Fibroblast of skin of left biceps (primary cell): ENCODE results near the gene RHOXF1.
"Not testable (repeated sequence)": the region's sequence is repeated elsewhere in the genome, so short reads cannot be mapped to it uniquely, and the experiment has no call there.

ENCODE experiments used
- DNase-seq, 2 experiments: peaks; one replicate each; pipeline ENCODE4 v3.0.0-alpha.2; 2013; ENCODE audit warnings: low read depth in 2 of 2

The RHOXF1 gene

GRCh38 chrX:120115438-120115963, at the start of gene RHOXF1:
Gene RHOXF1, minus strand, starts transcription at chrX:120115913. Its CDS starts 51 bp downstream, at chrX:120115862.
- no peak for DNase-seq

GRCh38 chrX:120159086-120159485, 43.4 kb upstream of the RHOXF1 start:
- not testable (repeated sequence) for DNase-seq

DNA sequence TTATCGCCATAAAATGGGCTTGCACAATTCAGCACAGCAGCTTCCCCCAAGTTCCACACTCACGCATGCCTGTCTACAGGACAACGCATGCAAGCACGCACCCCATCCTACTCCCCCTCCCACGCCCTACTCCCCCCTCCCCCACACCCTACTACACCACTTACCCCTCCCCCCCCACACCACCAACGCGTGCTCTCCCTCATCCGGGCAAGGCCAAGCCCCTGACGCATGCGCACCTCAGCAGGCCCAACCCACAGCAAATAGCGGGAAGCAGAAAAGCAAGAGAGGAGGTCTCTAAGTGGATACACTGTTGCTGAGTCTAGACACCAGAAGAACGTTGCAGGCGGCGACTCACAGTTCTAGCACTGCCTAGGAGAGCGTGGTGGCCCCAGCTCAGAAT, 42.6 kb upstream of the RHOXF1 start, which contains the start of gene RHOXF2:
Gene RHOXF2, plus strand, starts transcription at position 301 of the 400 bp plus-strand sequence. CDS start 138 bp downstream, outside the sequence.
- not testable (repeated sequence) for DNase-seq

DNA sequence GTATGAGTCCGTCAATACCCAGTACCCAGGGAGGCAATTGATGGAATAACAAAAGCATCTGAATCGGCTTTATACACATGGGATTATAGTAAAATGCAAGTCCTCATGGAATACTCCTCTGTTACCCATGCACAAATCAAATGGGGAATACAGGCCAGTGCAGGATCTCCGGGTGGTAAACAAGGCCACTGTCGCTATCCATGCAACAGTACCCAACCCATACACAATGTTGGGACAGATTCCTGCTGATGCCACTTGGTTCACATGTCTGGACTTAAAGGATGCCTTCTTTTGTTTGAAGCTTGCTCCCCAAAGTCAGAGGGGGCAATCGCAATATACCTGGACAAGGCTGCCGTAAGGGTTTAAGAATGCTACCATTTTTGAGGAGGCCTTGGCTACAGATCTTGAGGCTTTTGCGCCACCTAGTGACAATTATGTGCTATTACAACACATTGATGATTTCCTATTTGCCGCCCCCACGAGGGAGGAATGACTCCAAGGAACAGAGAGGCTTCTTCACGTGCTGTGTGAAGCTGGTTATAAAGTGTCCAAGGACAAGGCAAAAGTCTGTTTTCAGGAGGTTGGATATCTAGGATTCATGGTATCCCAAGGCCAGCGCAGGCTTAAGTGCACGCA, 34.5 kb upstream of the RHOXF1 start:
- not testable (repeated sequence) for DNase-seq

DNA sequence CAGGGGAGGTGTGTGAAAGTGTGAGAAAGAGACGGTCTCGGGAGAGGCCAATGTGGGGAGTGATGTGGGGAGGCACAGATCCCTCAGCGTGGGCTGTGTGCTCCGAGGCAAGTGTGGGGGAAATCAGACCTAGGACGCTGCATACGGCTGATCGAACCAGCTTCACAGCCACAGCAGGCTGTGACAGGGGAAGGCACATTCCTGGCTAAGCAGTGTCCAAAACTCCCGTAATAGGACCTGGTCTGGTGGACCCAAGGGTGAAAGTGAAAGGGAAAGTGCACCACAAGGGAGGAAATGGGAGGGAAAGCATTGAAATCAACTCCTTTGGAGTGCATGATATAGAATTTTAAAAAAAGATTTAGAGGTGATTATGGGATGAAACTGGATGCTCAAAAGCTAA, 31.8 kb upstream of the RHOXF1 start:
- DNase-seq, result no peak

DNA sequence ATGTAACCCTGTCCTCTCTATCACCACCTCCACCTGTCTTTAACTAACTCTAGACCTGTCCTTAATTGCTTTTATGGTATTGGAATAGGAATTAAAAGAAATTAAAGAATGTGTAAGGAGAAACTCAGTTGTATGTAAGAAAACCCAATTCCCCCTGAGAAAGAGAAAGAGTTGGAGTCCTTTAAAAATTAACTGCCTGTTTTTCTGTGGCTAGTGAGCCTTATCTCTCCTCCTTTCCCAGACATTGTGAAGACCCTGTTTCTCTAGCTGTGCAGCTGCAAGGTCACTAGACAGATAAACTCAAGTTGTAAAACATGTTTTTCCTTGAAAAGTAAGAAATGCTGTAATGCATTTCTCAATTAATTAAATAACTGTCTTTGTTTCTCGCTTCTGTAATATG, 30.6 kb upstream of the RHOXF1 start:
- DNase-seq, result not testable (repeated sequence)

GRCh38 chrX:120145295-120145925, 29.7 kb upstream of the RHOXF1 start:
- no peak for DNase-seq

DNA sequence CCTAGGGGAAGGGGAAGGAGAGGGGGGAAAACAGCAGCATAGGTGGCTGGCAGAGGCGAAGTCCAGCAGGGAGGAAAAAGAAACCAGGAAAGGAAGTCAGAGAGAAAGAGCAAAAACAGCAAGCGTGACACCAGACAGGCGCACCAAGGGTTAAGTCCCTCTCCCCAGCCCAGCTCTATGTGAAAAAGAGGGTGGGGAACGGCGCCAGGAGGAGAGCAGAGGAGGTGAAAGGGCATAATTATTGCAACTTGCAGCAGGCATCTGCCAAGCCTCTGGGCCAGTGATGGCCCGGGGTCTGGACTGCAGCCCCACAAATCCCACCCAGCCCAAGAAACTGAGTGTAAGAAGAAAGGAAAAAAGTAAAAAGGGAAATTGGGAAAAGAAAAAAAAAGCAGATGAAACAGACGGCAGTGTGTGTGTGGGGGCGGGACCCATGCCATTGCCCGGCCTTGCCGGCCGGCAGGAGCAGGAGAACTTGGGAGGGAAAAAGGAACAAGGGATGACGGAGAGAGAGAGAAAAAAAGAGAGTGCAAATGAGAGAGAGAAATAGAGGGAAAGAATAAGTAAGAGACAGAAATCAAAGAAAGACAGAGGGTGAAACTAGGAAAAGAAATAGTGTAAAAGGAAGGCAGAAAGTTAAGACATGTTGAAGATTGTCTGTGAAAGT, 28.6 kb upstream of the RHOXF1 start:
- no peak for DNase-seq

DNA sequence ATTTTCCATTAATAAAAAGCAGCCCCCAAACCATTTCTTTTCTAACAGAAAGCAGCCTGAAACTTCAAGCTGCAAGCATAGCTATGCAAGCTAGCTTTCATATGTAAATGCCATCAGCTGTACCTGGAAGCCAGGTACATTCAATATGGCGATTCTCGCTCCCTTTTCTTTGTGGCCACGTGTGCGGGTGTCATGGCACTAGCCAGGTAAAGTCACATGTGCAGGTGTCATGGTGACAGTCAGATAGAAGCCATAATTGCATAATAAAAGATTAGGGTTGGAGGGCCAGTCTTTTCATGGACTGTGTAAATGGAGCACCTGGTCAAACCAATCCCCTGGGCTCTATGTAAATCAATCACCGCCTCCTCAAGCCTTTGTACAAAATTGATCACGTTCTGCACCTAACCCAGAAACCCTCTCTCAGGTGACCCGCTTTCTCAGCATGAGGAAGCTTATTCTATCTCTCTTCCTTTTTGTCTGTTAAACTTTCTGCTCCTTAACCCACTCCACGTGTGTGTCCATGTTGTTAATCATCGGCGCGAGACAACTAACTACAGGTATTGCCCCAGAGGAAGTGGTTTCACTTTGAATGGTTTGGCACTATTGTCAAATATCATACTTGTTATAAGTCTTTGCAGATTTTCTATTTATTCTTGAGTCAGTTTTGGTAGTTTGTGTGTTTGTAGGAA, 24.7 kb upstream of the RHOXF1 start:
- no peak for DNase-seq

DNA sequence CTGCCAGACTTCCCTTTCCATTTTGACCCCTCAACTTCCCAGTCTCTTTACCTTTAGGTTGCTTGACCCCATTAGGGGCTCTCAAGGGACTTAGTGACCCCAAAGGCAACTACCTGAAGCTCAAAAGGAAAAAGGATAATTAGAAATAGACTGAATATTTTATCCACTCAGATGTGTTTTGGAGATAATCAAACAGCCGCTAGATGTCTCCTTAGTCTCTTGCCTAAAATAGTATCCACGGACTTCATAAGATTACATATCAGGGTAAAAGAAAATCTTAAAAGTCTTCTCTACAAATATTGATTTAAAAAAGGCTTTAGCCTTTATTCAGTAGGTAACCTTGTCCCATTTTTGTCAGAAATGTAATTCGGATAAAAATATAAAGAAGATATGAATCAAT, 21.7 kb upstream of the RHOXF1 start:
- DNase-seq, result no peak

GRCh38 chrX:120136840-120137239, 21.1 kb upstream of the RHOXF1 start:
- no peak for DNase-seq

DNA sequence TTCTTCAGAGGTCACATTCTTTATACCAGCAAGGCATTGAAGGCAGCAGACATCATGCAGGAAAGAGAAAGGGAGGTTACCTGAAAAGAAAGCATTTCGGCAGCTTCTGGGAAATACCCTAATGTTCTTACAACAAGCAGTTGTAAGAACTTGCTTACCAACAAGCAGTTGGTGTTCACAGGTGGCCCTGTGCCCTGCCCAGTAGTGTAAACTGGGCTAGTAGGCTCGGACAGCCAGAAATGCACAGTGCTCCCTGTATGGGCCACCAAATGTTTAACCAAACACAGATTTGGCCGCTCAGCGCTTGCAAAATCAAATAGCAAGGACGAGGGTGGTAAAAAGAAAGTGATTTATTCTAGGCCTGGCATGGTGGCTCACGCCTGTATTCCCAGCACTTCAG, 20.4 kb upstream of the RHOXF1 start:
- no peak for DNase-seq

GRCh38 chrX:120128306-120128846, 12.7 kb upstream of the RHOXF1 start:
- DNase-seq, result not testable (repeated sequence)

GRCh38 chrX:120125444-120125843, 9.7 kb upstream of the RHOXF1 start:
- no peak for DNase-seq

- DNase-seq, result no peak
Measured at GRCh38 chrX:120120223-120120622, 4.5 kb upstream of the RHOXF1 start.

DNA sequence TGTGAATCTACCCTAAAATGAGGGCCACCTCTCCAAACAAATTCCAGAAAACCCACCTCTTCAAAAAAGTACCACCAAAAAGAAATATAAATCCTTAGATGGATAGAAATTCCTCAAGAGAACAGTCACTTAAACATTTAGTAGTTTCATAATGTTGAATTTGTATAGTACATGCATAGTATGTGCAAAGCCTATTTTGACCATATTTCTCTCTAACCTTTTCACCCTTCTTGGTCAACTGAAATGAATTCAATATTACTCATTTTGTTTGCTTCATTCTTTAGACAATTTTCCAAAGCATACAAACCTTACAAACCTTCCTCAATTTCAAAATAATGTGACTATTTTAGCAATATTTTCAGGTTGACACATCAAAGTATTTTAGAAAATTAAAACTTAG, 4.1 kb downstream of the RHOXF1 start:
- no peak for DNase-seq

GRCh38 chrX:120109378-120109777, 6.3 kb downstream of the RHOXF1 start:
- no peak for DNase-seq

DNA sequence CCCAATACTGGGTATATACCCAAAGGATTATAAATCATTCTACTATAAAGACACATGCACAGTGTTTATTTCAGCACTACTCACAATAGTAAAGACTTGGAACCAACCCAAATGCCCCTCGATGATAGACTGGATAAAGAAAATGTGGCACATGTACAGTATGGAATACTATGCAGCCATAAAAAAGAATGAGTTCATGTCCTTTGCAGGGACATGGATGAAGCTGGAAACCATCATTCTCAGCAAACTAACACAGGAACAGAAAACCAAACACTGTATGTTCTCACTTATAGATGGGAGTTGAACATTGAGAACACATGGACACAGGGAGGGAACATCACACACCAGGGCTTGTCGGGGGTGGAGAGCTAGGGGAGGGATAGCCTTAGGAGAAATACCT, 11.0 kb downstream of the RHOXF1 start:
- DNase-seq, result not testable (repeated sequence)

GRCh38 chrX:120101057-120101456, 14.7 kb downstream of the RHOXF1 start:
- DNase-seq, result not testable (repeated sequence)

DNA sequence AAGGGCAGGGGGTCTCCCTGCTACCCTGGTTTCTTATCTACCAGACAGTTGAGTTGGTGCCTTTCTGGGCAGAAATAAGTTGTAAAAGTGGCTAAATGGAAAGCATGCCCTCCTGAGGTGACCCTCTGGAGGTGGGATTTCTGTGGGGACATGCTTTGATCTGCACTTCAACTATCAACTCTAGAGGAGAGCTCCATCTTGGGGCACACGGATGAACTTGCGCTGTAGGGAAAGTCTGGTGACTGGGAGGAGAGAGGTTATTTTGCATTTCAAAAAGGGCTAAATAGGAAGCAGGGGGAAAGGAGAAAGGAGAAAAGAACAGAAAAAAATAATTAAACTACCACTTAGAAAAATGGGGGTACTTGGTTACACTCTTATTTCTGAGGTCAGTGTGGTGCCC, 25.5 kb downstream of the RHOXF1 start:
- no peak for DNase-seq

DNA sequence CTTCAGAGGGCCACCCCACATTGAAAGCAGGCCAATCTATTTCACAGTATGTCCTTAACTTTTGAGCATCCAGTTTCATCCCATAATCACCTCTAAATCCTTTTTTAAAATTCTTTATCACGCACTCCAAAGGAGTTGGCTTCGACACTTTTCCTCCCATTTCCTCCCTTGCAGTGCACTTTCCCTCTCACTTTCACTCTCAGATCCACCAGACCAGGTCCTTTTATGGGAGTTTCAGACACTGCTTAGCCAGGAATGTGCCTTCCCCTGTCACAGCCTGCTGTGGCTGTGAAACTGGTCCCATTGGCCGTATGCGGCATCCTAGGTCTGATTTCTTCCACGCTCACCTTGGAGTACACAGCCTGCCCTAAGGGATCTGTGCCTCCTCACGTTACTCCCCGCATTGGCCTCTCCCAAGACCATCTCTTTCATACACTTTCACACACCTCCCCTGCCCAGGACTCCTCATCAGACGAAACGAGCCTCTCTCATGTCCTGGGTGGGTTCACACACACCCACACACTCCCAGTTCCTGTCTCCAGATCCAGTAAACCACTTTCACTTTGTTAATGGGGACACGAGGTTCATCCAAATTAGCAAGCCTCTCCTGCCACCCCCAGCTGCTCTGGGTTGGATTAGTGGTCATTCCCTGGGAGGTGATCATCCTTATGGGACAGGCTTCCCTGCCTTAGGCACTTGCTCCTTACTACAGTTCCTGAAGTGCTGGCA, 28.3 kb downstream of the RHOXF1 start:
- DNase-seq, result no peak
